HuH-7 (cell line): ENCODE results near the gene B3GAT1.

Experiments
- DNase-seq: peaks from one replicate; pipeline ENCODE4 v3.0.0; 2011; ENCODE audit warnings: low spot score

Gene B3GAT1

DNA sequence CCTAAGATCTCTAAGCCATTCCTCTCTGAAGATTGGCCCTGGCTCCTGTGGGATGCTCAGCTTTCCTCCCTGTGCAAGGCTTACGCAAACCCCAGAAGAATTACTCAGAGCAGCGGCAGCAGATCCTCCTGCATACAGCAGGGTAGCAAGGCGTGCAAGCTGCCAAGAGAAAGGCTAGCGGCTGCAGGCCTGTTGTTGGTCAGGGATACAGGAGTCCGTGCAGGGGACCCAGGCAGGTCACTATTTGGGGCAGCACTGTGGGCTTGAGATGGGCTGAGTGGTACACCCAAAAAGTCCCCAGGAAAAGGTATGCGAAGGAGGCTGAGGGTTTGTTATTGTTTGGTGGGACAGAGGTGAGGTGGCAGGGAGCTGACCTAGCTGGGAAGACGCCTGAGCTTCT is 78.7 kb downstream of the B3GAT1 start:
- DNase-seq: no peak

DNA sequence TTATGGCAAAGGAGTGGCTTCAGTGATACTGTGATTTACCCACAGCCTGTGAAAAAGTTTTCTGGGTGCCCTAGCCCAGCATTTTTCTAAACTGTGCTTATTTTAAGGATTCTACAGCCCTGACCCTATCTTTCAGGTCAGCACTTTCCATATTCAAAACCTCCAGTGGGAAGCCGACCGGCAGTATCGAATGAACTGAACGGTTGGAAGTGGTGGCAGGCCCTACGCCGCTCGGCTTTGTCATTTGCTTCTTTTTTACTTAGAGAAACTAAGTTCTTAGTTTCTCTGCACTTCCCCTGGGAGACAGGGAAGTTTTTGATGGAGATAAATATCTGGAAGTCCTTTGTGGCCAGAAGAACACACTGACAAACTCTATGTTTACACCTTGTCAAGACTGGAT is 79.3 kb downstream of the B3GAT1 start:
- no peak for DNase-seq

DNA sequence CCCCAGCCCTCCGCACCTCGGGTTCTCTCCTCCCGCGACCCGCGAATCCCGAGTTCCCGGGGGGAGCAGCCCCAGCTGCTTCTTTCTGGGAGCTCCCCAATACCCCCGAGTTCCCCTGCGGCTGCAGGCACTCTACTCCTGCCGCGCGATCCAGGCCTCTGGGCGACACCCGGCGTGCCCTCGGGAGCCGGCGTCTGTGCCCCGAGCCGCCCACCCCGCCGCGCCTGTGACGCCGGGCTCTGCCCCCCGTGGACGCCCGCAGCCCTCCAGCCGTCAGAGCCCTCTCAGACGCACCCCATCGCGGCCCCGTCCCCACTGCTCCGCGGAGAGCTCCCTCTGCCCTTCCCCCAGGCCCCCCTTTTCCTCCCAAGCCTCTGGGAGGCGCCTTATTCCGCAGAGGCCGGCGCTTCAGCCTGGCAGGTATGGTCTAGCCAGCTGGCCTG is 79.8 kb downstream of the B3GAT1 start:
- DNase-seq: no peak

DNA sequence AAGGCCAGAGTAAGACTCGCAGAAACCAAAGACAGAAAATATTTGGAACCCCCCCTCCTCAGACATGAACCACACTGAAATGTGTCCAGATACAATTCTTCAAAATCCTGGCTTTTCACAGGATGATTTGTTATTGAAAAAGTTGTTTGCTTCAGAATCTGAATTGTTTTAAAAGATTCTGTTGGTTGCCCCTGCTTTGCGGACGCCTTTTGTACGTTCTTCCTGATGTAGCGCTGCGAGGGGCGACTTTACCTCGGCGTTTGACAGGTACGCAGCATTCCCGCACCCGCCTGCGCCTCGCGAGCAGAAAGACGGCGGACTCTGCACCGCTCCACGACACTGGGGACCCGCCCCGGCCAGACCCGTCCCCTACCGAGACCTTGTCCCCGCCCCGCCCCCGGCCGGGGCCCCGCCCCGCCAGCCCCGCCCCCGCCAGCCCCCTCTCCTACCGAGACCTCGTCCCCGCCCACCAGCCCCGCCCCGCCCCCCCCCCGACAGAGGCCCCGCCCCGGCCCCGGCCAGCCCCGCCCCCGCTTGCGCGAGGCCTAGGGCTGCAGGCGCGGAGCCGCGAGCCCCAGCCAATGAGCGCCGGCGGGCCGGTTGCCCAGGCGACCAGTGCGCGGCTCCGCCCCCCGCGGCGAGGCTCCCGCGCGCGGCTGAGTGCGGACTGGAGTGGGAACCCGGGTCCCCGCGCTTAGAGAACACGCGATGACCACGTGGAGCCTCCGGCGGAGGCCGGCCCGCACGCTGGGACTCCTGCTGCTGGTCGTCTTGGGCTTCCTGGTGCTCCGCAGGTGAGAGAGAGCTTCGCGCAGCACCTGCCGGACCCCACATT is 80.5 kb downstream of the B3GAT1 start, which contains the start of gene GLB1L2:
Gene GLB1L2, plus strand, starts transcription at position 635 of the 835 bp plus-strand sequence. Its CDS starts 74 bp downstream, at position 709.
- DNase-seq: no peak

DNA sequence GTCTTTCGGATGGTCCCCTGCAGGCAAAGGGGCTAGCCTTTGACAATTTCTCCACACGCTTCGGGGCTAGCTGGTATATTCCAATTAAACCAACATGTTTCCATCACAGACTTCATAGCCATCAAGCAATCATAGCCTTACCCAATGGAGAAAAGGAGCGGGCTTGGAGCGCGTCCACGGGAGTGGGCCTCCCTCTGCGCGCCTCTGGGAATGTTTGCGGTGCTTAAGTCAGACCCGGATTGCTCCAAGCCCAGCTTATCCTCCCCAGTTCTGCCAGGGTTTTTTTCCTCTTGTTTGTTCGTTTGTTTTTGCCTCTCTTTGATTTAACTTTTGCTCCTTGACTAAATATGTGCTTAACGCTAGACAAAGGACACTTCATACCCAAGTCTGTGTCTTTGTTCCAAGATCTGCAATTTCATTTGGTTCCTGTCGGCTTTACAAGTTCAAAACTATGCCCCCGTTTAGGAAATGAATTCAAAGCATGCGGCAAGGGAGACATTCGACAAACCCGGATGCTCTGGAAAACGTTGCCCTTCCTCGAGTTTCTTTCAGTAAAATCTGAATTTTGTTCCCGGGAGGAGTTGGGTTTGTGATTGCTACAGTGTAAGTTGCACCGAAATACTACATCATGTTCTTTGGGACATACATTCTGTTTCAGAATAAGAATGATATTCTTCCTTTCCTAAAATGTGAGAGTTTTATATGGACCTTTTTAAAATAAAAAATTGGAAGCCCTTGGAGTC is 81.3 kb downstream of the B3GAT1 start:
- no peak for DNase-seq
